H54 (cell line): ENCODE data around the gene C6orf47.

ENCODE experiments used
- DNase-seq: peaks from one replicate; pipeline ENCODE4 v3.0.0; 2011; ENCODE audit warnings: low spot score, mixed read lengths; ENCODE audit not compliant: insufficient read length
- FAIRE-seq: peaks from 3 replicates; lab custom pipeline; 2011; peaks lifted over from hg19 to GRCh38; lab: Jason Lieb, UNC
- POLR2A ChIP-seq: IDR thresholded peaks from 2 replicates; pipeline ENCODE4 v1.6.1; 2011; ENCODE audit warnings: low read depth, mild to moderate bottlenecking, low read length

Gene C6orf47

DNA sequence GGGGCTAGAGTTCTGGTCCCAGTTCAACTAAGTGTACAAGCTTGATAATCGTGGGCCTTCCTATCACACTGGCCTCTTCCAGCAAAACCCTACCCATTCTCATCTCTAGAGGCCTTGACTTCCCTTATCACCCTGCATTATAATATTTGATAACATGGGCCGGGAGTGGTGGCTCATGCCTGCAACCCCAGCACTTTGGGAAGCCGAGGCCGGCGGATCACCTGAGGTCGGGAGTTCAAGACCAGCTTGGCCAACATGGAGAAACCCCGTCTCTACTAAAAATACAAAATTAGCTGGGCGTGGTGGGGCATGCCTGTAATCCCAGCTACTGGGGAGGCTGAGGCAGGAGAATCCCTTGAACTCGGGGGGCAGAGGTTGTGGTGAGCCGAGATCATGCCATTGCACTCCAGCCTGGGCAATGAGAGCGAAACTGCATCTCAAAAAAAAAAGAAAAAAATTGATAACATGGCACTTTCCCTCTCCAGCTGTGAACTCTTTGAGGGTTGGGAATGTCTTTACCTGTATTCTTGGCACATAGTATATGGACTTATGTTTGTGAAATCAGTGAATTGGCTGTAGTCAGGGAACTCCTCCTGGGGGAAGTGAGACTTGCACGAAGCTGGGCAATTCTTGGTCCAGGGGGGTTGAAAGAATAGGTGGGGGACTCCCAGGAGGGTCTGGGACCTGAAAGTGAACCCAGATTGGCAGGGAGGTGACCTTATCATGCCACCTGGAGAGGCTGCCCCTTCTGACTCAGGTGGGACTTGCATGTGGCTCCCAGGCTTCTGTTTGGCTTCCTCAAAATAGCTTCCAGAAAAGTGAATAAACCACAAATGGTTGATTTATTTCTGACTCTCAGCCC lies 915 bp upstream of the C6orf47 start:
- no peak for FAIRE-seq
- no peak for DNase-seq
- no peak for TF ChIP-seq POLR2A

- no peak for TF ChIP-seq POLR2A
- FAIRE-seq: no peak
- no peak for DNase-seq
Measured at GRCh38 chr6:31659649-31660380, 763 bp downstream of the C6orf47 start.

GRCh38 chr6:31658983-31659648 lies 1.5 kb downstream of the C6orf47 start:
- TF ChIP-seq POLR2A: no peak
- FAIRE-seq (no peak), DNase-seq (no peak)

- FAIRE-seq: no peak
- no peak for TF ChIP-seq POLR2A
Measured at GRCh38 chr6:31658158-31658688, 2.4 kb downstream of the C6orf47 start.

GRCh38 chr6:31657406-31658157 lies 3.0 kb downstream of the C6orf47 start:
- DNase-seq: no peak
- no peak for TF ChIP-seq POLR2A
- no peak for FAIRE-seq

More at GRCh38 chr6:31658158-31658688, 2.4 kb downstream of the C6orf47 start:
- no peak for DNase-seq

- DNase-seq: no peak
- FAIRE-seq: no peak
- no peak for TF ChIP-seq POLR2A
Measured at GRCh38 chr6:31655349-31656237, 5.0 kb downstream of the C6orf47 start, which contains the start of gene APOM. Gene APOM (plus strand): TSS chr6:31655894. CDS start chr6:31655967, 73 bp downstream.

GRCh38 chr6:31654574-31655348 lies 5.8 kb downstream of the C6orf47 start:
- no peak for DNase-seq
- no peak for TF ChIP-seq POLR2A
- FAIRE-seq: no peak

- DNase-seq (peak; percentile 69), FAIRE-seq (peak; percentile 50)
- 0 out of 2 replicates have a peak, but pooled peaks have one; percentile 29 for TF ChIP-seq POLR2A
Measured at GRCh38 chr6:31652925-31653724, 7.5 kb downstream of the C6orf47 start.

DNA sequence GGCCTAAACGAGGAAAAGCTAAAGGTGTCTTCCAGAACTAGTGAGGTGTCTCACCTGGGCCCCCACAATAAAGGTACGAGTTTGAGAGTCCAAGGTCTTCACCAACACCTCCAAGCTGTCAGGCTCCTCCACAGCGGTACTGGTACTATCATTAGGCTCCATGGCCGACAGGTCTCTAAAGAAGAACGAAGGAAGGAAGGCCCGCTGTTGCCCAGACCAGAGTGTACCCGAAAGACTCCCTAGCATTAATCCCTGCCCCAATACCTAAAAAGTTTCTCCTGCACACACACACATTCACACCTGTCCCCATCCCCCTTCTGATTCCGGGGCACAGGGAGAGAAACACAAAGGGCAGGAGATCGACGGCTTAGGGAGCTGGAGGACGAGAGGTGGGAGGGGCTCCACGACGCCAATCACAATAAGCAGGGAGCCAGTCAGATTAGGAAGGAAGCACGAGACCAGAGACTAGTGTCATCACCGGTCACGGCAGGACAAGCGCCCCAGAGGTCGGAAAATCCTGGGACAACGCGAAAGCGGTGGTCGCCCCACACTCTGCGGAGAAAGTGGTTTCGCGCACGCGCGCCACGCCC lies 8.9 kb downstream of the C6orf47 start:
- TF ChIP-seq POLR2A: no peak
- DNase-seq (peak; percentile 78), FAIRE-seq (no peak)

- no peak for TF ChIP-seq POLR2A
- DNase-seq: no peak
- no peak for FAIRE-seq
Measured at GRCh38 chr6:31645325-31645724, 15.3 kb downstream of the C6orf47 start.

DNA sequence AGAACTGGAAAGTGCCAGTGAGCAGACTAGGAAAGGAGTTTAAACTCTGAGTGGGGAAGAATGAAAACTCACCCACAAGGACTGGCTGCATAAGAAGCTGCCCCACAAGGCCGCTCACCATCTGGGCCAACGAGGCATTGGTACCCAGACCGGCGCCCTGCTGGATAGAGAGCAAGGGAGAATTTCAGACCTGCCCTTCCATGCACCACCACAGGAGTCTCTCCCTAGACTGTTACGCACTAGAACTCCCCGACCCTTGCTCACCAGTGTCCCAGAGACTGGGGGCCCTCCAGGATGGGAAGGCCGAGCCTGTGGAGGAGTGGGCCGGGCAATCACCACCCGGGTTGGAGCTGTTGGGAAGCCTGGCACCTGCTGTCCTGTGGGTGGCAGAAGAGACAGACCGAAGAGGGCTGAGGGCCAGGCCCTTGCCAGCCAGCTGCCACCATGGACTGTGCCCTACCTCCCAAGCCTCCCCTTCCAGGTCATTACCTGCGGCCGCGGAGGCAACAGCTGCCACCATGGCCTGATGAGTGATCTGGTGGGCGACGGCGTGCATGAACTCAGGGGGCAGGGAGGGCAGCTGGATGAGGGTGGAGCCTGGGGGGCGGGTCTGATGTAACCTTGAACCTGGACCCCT lies 16.6 kb downstream of the C6orf47 start:
- no peak for TF ChIP-seq POLR2A
- no peak for DNase-seq
- FAIRE-seq: no peak
